Activated naive CD8-positive, alpha-beta T cell treated with anti-CD3 and anti-CD28 coated beads, Interleukin-2, amount 50 U/mL, for 16 hours (primary cell): ENCODE measurements around the gene ZFR.
"Not testable (repeated sequence)": the region's sequence is repeated elsewhere in the genome, so short reads cannot be mapped to it uniquely, and the experiment has no call there.

Source experiments
- DNase-seq: peaks from one replicate; pipeline ENCODE4 v3.0.0-alpha.2; 2020; ENCODE audit warnings: low read depth, low spot score

Gene ZFR

GRCh38 chr5:32413466-32414263 is 30.9 kb downstream of the ZFR start:
- DNase-seq, result no peak

GRCh38 chr5:32410630-32411029 is 33.9 kb downstream of the ZFR start:
- DNase-seq, result no peak

- no peak for DNase-seq
Measured at GRCh38 chr5:32406650-32407049, 37.9 kb downstream of the ZFR start.

- DNase-seq, result no peak
Measured at GRCh38 chr5:32405507-32405906, 39.0 kb downstream of the ZFR start.

- DNase-seq, result no peak
Measured at GRCh38 chr5:32403760-32404159, 40.8 kb downstream of the ZFR start.

GRCh38 chr5:32400401-32400800 is 44.1 kb downstream of the ZFR start:
- DNase-seq, result no peak

- not testable (repeated sequence) for DNase-seq
Measured at GRCh38 chr5:32398754-32399153, 45.8 kb downstream of the ZFR start.

- no peak for DNase-seq
Measured at GRCh38 chr5:32394981-32395380, 49.6 kb downstream of the ZFR start.

GRCh38 chr5:32392039-32392438 is 52.5 kb downstream of the ZFR start:
- DNase-seq, result no peak

- DNase-seq, result no peak
Measured at GRCh38 chr5:32390819-32391591, 53.5 kb downstream of the ZFR start.

GRCh38 chr5:32388432-32389129 is 56.0 kb downstream of the ZFR start:
- no peak for DNase-seq

GRCh38 chr5:32387841-32388240 is 56.7 kb downstream of the ZFR start:
- DNase-seq, result no peak

- no peak for DNase-seq
Measured at GRCh38 chr5:32387211-32387610, 57.3 kb downstream of the ZFR start.

GRCh38 chr5:32384621-32385020 is 59.9 kb downstream of the ZFR start:
- DNase-seq, result no peak

- DNase-seq, result no peak
Measured at GRCh38 chr5:32383586-32383985, 61.0 kb downstream of the ZFR start.

- DNase-seq, result no peak
Measured at GRCh38 chr5:32383065-32383464, 61.5 kb downstream of the ZFR start.

GRCh38 chr5:32379421-32379820 is 65.1 kb downstream of the ZFR start:
- DNase-seq, result no peak

- no peak for DNase-seq
Measured at GRCh38 chr5:32378966-32379365, 65.6 kb downstream of the ZFR start.

GRCh38 chr5:32369542-32370155 is 74.9 kb downstream of the ZFR start:
- no peak for DNase-seq

GRCh38 chr5:32369032-32369431 is 75.5 kb downstream of the ZFR start:
- DNase-seq, result no peak

- DNase-seq, result not testable (repeated sequence)
Measured at GRCh38 chr5:32367271-32367670, 77.3 kb downstream of the ZFR start.

GRCh38 chr5:32365623-32366022 is 78.9 kb downstream of the ZFR start:
- no peak for DNase-seq
